ENCODE data around the gene SELENOI. TPM values are rescaled to one million over a fixed set of nuclear protein-coding genes. Genes with fewer than 3 reads are reported as not detected.

Gene SELENOI
- total and polyA plus RNA-seq, 10 of the 15 experiments (the other 5 are each of a cell fraction or from before 2014, with no cell fraction given) = 5.2 to 31.4 (median 17.4) TPM

DNA sequence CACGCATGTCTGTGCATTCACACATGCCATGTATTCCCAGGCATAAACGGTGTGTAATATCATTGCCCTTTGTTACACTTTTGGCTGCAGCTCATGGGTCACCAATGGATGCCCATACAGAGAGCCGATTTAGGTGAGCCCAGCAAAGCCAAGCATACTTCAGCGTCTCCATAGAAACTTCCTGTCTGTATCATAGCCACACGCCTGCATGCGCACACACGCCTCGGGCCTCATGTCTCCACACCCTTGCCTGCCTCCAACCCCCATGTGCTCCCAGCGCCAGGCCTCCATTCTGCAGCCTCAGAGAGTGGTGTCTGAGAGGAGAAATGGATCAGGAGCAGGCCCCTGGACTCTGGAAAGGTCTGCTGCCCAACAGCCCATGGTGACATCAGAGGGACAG, 33.5 kb upstream of the SELENOI start:
- no peak overlapping the region for H3K4me3 ChIP-seq
- ChIA-PET SMC1A (ENCODE audit: uncharacterized antibody, unreplicated experiment) (no interaction called here), CTCF (no interaction called here), RAD21 (ENCODE audit: unreplicated experiment) (no interaction called here), POLR2A (no interaction called here)
- DNase-seq (ENCODE audit: low read depth, low spot score) (no peak), ATAC-seq (no peak), FAIRE-seq (no peak)
- H3K4me2 ChIP-seq (ENCODE audit: control insufficient read depth, insufficient read depth) = no peak overlapping the region
- in situ Hi-C loops (cut with MboI) = no loop called here
- no peaks in the 10 kb centered on the region; the same call in 1 of the 2 replicates for H4K20me1 ChIP-seq (ENCODE audit: control insufficient read depth, insufficient read depth)
- BruUV-seq (replicated peaks) = no TSS peak
- peaks cover 2% of the 10 kb centered on the region; the same call in 1 of the 2 replicates for H3K4me1 ChIP-seq (ENCODE audit: control insufficient read depth, insufficient read depth, low read length)
- H3K27ac ChIP-seq (ENCODE audit: control insufficient read depth, insufficient read depth) = no peak overlapping the region
- H3K9me3 ChIP-seq (replicated peaks; ENCODE audit: control insufficient read depth, insufficient read depth, low read length) = no peaks in the 10 kb centered on the region
- H2AFZ ChIP-seq (ENCODE audit: control insufficient read depth, low read depth, low read length) = no peak overlapping the region
- no peak overlapping the region for H3K9ac ChIP-seq (ENCODE audit: control insufficient read depth, insufficient read depth, low read length)
- 76% methylated on average over 9 of the region's 9 CpGs for WGBS (ENCODE audit: insufficient coverage, insufficient replicate concordance, low lambda C conversion rate, missing lambda C conversion rate)
- H3K79me2 ChIP-seq (ENCODE audit: control insufficient read depth, insufficient read depth, low read length) = no peaks in the 10 kb centered on the region
- no peak for TF ChIP-seq SRF (IDR thresholded peaks at IDR 0.05; ENCODE audit: low read depth in 2 of 2, low read length in 2 of 2)
- TF ChIP-seq ZNF622 (IDR thresholded peaks at IDR 0.05) = no peak
- no peak for TF ChIP-seq RCOR1 (conservative IDR thresholded peaks at IDR 0.05; ENCODE audit: low read depth, low read length)
- no peak for TF ChIP-seq PBX3 (IDR thresholded peaks at IDR 0.05; ENCODE audit: insufficient replicate concordance, low read depth, low read length)
- no peak for TF ChIP-seq ZNF24 (IDR thresholded peaks at IDR 0.05)
- TF ChIP-seq, protein P1, sequence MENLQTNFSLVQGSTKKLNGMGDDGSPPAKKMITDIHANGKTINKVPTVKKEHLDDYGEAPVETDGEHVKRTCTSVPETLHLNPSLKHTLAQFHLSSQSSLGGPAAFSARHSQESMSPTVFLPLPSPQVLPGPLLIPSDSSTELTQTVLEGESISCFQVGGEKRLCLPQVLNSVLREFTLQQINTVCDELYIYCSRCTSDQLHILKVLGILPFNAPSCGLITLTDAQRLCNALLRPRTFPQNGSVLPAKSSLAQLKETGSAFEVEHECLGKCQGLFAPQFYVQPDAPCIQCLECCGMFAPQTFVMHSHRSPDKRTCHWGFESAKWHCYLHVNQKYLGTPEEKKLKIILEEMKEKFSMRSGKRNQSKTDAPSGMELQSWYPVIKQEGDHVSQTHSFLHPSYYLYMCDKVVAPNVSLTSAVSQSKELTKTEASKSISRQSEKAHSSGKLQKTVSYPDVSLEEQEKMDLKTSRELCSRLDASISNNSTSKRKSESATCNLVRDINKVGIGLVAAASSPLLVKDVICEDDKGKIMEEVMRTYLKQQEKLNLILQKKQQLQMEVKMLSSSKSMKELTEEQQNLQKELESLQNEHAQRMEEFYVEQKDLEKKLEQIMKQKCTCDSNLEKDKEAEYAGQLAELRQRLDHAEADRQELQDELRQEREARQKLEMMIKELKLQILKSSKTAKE (IDR thresholded peaks at IDR 0.05; ENCODE audit: low read depth, poor library complexity, severe bottlenecking) = no peak
- no peak for TF ChIP-seq ZNF217 (IDR thresholded peaks at IDR 0.05)
- TF ChIP-seq MEF2B (IDR thresholded peaks at IDR 0.05; ENCODE audit: partially characterized antibody, poor library complexity, severe bottlenecking) = no peak
- no peak for TF ChIP-seq NR2F1 (conservative IDR thresholded peaks at IDR 0.05)
- no peak for TF ChIP-seq DPF2 (IDR thresholded peaks at IDR 0.05)
- TF ChIP-seq, protein P2, sequence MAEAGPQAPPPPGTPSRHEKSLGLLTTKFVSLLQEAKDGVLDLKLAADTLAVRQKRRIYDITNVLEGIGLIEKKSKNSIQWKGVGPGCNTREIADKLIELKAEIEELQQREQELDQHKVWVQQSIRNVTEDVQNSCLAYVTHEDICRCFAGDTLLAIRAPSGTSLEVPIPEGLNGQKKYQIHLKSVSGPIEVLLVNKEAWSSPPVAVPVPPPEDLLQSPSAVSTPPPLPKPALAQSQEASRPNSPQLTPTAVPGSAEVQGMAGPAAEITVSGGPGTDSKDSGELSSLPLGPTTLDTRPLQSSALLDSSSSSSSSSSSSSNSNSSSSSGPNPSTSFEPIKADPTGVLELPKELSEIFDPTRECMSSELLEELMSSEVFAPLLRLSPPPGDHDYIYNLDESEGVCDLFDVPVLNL (IDR thresholded peaks at IDR 0.05; ENCODE audit: low read depth, low read length) = no peak
- no peak for TF ChIP-seq SP1 (IDR thresholded peaks at IDR 0.05; ENCODE audit: low read depth, low read length)
- TF ChIP-seq CBX5 (IDR thresholded peaks at IDR 0.05; ENCODE audit: low read depth) = no peak
- no peak for TF ChIP-seq RAD51 (IDR thresholded peaks at IDR 0.05)
- no peak for TF ChIP-seq ZNF207 (IDR thresholded peaks at IDR 0.05; ENCODE audit: borderline replicate concordance)
- TF ChIP-seq, protein P3, sequence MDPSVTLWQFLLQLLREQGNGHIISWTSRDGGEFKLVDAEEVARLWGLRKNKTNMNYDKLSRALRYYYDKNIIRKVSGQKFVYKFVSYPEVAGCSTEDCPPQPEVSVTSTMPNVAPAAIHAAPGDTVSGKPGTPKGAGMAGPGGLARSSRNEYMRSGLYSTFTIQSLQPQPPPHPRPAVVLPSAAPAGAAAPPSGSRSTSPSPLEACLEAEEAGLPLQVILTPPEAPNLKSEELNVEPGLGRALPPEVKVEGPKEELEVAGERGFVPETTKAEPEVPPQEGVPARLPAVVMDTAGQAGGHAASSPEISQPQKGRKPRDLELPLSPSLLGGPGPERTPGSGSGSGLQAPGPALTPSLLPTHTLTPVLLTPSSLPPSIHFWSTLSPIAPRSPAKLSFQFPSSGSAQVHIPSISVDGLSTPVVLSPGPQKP (IDR thresholded peaks at IDR 0.05; ENCODE audit: low read depth, low read length) = no peak
- no peak for TF ChIP-seq SMC3 (IDR thresholded peaks at IDR 0.05; ENCODE audit: borderline replicate concordance, low read length)
- no peak for TF ChIP-seq MLLT1 (IDR thresholded peaks at IDR 0.05)
- intact Hi-C loops (cut with micrococcal nuclease; ENCODE audit: unreplicated experiment) = no loop called here
- H3K27me3 ChIP-seq (replicated peaks in 1 of 2; ENCODE audit: control insufficient read depth in 2 of 2, insufficient read depth in 2 of 2, low read length in 1 of 2) = no peaks in the 10 kb centered on the region
- H3K36me3 ChIP-seq (ENCODE audit: control insufficient read depth in 2 of 2, insufficient read depth in 2 of 2, low read length in 1 of 2) = no peaks in the 10 kb centered on the region
